ENCODE data around the gene ZNF653. TPM values are rescaled to one million over a fixed set of nuclear protein-coding genes. Genes with fewer than 3 reads are reported as not detected.
A peak's percentile ranks its signal among the peaks of the same experiment; 100 is the strongest.
"Not testable (repeated sequence)": the region's sequence is repeated elsewhere in the genome, so short reads cannot be mapped to it uniquely, and the experiment has no call there.

Gene ZNF653
- total RNA-seq, 3 donors from 2014 or later = 12.3 to 16.9 (median 13.9) TPM

DNA sequence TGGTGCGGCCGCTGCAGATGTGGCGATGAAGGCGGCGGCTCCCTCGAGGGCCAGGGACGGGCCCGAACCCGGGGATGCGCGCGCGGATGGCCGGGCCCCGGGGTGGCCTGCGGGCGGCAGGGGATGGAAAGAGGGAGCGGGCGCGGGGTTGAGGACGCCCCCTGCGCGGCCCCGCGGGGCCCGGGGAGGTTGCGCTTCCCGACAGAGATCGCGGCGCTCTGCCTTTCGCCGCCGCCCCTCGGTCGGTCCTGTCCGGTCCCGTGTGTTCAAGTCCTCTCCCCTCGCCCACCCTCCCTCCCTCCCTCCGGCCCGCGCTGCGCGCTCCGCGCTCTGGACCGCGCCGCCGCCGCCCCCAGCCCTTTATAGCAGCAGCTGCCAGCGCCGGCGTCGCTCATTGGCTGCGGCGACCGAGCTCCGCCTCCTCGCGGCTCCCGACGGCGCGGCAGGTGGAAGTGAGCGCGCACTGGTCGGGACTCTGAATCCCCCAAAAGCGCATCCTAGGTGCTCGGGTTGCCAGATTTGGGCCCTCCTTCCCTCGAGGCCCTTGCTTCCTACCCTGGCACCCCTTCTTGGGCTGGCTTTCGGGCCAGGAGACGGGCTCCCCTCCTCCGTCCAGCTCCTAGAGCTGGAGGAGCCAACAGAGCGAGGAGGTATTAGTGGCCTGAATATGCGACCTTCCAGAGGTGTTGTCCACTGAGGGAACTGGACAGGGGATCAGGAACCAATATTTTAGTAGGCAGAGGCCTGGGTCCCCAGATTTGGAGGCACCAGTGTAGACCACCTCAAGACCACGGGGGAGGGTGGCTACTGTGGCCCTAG is 24.7 kb downstream of the ZNF653 start, which contains the start of gene ELAVL3:
Gene ELAVL3, minus strand, starts transcription at position 332 of the 819 bp plus-strand sequence. CDS start 438 bp downstream, outside the sequence.
- DNase-seq = no peak
- no peak for ATAC-seq
- Mint-ChIP-seq H3K9me3 (no peaks in the 10 kb centered on the region), H3K4me3 (peak within 1 kb of the TSS; percentile 73), H3K27me3 (ENCODE audit: low read depth) (peaks cover 27% of the 10 kb centered on the region), H3K36me3 (ENCODE audit: insufficient read depth) (peaks cover 6% of the 10 kb centered on the region), H3K4me1 (ENCODE audit: low read depth) (peaks cover 17% of the 10 kb centered on the region)

DNA sequence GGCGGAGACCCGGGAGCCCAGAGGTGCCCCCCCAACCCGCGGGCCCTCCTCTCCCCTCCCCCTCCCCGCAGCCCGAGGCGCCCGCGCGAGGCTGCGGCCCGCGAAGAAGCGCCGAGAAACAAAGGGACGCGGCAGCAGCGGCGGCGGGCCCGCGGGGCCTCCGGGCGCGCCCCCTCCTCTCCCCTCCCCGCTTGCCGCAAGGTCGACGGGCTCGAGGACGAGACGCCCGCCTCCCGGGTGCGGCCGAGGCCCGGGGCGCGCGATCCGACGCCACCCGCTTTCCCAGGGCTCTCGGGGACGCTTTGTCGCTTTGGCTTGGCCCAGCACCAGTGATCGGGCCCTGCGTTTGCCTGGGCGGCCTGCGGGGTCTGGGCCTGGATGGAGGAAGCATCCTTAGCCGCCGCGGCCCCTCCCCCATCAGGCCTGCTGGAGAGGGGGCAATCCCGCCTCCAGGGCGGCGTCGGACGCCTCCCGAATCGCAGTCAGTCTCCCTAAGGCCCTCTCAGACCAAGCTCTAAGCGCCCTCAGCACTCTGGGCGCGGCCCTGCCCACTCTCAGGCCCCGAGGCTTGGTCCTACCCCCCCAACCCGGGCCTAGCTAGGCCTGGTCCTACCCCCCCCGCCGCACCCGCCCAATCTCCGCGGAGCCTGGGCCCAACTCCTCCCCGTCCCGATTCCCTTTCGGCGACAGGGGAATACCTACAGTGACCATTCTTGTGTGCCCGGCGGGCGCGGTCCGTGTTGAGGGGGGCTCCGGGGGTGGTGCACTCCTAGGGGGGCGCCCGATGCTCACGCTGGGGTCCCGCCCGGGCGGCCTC is 25.5 kb downstream of the ZNF653 start:
- DNase-seq (no peak), ATAC-seq (no peak)
- H3K27me3 Mint-ChIP-seq (ENCODE audit: low read depth) = peaks cover 27% of the 10 kb centered on the region
- H3K4me1 Mint-ChIP-seq (ENCODE audit: low read depth) = peaks cover 17% of the 10 kb centered on the region
- H3K36me3 Mint-ChIP-seq (ENCODE audit: insufficient read depth) = peaks cover 4% of the 10 kb centered on the region
- no peak overlapping the region for H3K4me3 Mint-ChIP-seq
- H3K9me3 Mint-ChIP-seq = no peaks in the 10 kb centered on the region

DNA sequence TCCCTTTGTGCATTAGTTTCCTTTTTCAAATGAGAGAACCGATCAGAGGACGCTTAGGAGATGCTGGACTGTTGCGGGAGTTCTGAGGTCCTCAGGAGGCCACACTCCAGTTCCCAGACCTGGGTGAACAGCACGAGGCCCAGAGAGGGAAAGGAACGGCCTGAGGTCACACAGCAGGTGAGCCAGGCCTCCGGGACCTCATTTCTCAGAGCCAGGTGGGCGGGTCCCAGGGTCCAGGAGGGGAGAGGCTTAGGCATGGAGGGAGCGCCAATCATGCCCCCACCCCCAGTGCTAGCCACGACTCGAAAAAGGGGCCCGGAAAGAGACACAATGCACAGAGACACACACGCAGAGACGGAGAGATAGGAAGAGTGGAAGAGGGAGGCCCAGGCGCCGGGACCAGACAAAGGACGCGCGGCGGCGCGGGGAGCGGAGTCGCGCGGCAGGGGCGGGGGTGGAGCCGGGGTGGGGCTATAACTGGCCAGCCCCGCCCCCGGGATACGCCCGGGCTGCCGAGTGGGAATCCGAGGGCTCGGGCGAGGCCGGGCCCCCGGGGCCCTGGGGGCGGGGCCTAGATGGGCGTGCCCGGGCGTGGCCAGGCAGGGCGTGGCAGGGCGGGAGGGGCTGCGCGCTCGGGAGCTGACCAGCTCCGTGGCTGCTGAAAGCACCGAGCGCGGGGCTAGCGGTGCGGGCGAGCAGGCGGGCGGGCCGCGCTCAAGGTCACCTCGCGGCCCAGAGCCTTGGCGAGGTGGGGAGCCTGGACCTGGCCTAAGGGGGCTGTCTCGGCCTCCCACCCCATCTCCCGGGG is 26.3 kb downstream of the ZNF653 start:
- ATAC-seq = no peak
- no peak for DNase-seq
- Mint-ChIP-seq H3K4me1 (ENCODE audit: low read depth) (peaks cover 17% of the 10 kb centered on the region), H3K4me3 (no peak overlapping the region), H3K9me3 (no peaks in the 10 kb centered on the region), H3K27me3 (ENCODE audit: low read depth) (peaks cover 27% of the 10 kb centered on the region), H3K36me3 (ENCODE audit: insufficient read depth) (peaks cover 4% of the 10 kb centered on the region)

DNA sequence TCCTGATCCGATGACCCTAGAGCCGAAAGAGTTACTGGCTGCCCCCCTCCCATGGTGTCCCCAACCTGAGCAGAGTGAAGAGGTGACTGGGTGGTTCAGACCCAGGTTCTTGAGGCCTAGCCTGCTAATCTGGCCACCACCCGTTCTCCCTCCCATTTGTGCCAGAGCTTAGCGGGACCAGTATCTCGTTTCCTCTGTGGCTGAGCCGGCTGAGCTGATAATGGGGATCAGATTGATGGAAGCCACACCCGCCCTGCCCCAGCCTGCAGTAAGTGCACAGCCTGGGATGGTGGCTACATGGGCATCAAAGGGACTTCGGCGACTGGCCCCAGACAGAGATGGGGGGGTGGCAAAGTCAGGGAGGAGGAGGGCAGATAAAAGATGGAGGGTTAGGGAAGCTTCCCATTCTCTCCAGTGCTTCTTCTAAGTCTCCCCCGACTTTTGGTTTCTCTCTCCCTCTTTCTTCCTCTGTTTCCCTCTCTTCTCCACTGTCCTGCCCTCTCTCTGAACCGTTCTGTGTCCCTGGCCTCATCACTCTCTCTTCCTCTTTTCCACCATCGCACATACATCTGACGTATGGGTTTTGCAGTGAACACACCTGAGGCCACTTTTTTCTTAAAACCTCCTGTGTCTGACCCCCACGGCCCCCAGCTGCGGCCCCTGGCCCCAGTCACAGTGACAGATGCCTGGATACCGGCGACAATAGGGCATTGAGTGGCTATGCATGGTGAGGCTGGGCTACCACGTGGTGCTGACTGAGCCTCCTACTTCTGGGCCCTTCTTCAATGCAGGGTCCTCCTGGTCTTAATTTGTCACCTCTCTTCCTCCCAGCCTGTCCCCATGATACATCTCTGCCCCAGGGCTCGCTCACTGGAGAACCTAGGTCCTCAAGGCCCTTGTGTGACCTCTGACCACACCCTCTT is 27.2 kb downstream of the ZNF653 start:
- Mint-ChIP-seq H3K27me3 (ENCODE audit: low read depth) (peaks cover 27% of the 10 kb centered on the region), H3K4me3 (no peak overlapping the region), H3K9me3 (no peaks in the 10 kb centered on the region), H3K4me1 (ENCODE audit: low read depth) (peaks cover 17% of the 10 kb centered on the region), H3K36me3 (ENCODE audit: insufficient read depth) (no peaks in the 10 kb centered on the region)
- ATAC-seq = no peak
- DNase-seq = no peak

DNA sequence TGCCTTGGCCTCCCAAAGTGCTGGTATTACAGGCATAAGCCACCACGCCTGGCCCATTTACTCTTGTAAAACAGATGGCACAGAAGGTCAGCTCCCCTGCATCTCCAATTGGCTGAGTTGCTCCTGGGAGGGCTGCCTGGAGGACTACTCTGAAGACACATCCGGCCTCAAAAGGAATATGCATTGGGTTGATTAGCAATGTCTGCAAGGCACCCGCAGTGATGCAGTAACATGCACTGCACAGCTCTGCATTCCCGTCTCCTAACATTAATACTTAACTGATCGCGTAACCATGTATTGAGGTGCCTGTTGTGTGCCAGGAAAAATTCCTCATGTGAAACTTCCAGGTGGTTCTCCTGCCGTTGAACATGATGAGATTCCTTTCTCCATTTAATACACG is 29.8 kb downstream of the ZNF653 start:
- Mint-ChIP-seq H3K36me3 (ENCODE audit: insufficient read depth) (no peaks in the 10 kb centered on the region), H3K27me3 (ENCODE audit: low read depth) (peaks cover 11% of the 10 kb centered on the region), H3K4me3 (no peak overlapping the region), H3K9me3 (no peaks in the 10 kb centered on the region), H3K4me1 (ENCODE audit: low read depth) (peaks cover 3% of the 10 kb centered on the region)
- DNase-seq = no peak
- ATAC-seq = no peak

DNA sequence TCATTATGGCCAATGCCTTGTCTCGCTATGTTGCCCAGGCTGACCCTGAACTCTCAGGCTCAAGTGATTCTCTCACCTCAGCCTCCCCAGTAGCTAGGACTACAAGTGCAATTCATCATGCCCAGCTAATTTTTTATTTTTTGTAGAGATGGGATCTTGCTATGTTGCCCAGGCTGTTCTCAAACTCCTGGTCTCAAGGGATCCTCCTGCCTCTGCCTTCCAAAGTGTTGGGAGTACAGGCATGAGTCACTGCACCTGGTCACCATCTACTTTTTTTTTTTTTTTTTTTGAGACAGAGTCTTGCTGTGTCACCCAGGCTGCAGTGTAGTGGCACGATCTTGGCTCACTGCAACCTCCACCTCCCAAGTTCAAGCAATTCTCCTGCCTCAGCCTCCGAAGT is 30.3 kb downstream of the ZNF653 start:
- H3K27me3 Mint-ChIP-seq (ENCODE audit: low read depth) = peaks cover 11% of the 10 kb centered on the region
- not testable (repeated sequence) for ATAC-seq; H3K36me3 Mint-ChIP-seq (ENCODE audit: insufficient read depth); DNase-seq; H3K4me3 Mint-ChIP-seq; H3K9me3 Mint-ChIP-seq; H3K4me1 Mint-ChIP-seq (ENCODE audit: low read depth)

DNA sequence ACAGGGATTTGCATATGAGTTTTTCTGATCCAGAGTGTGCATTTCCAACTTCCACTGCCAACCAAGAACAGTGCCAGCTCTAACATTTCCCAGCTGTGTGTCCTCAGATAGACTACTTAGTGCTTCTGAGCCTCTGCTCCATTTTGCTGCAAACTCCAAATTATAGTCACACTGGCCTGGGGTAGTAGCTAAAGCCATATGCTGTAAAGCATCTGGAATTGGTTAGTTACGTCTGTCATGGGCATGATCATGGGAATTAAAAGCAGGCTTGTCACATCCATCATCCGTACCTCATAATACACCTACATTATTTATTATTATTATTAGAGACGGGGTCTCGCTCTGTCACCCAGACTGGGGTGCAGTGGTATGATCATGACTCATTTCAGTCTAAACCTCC is 31.9 kb downstream of the ZNF653 start:
- Mint-ChIP-seq H3K9me3 (no peaks in the 10 kb centered on the region), H3K27me3 (ENCODE audit: low read depth) (peaks cover 5% of the 10 kb centered on the region), H3K4me3 (no peak overlapping the region), H3K36me3 (ENCODE audit: insufficient read depth) (no peaks in the 10 kb centered on the region), H3K4me1 (ENCODE audit: low read depth) (no peaks in the 10 kb centered on the region)
- no peak for ATAC-seq
- DNase-seq = no peak

DNA sequence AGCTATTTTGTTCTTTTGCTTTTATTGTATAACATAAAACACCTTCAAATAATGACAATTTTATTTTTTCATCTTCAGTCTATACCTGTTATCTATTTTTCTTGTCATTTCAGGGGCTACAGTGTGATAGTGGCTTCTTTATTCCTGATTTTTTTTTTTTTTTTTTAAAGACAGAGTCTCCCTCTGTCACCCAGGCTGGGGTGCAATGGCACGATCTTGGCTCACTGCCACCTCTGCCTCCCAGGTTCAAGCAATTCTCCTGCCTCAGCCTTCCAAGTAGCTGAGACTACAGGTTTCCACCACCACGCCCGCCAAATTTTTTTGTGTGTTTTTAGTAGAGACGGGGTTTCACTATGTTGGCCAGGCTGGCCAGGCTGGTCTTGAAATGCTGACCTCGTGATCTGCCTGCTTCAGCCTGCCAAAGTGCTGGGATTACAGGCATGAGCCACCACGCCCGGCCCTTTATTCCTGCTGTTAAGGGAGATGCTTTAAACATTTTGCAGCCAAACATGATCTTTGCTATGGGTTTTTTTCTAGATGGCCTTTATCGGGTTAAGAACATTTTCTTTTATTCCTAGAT is 37.3 kb downstream of the ZNF653 start:
- not testable (repeated sequence) for ATAC-seq; DNase-seq; H3K9me3 Mint-ChIP-seq; H3K36me3 Mint-ChIP-seq (ENCODE audit: insufficient read depth); H3K4me3 Mint-ChIP-seq; H3K27me3 Mint-ChIP-seq (ENCODE audit: low read depth); H3K4me1 Mint-ChIP-seq (ENCODE audit: low read depth)

DNA sequence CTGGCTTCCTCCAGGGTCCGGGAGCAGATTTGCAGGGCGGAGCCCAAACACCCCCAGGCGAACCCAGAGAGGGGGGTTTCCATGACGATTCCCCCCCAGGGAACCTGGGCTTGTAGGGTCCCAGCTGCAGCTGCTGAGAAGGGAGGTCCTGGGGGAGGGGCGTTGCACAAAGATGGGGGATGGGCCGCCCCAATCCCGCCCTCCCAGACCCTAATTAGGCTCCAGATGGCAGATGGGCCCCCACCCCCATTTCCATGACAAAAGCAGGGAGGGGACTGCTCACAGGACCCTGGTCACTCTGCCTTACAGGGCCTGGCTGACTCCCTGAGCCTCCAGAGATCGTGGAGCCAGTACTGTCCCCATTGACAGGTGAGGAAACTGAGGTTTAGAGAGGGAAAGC is 40.0 kb downstream of the ZNF653 start:
- Mint-ChIP-seq H3K36me3 (ENCODE audit: insufficient read depth) (no peaks in the 10 kb centered on the region), H3K4me1 (ENCODE audit: low read depth) (no peaks in the 10 kb centered on the region), H3K9me3 (no peaks in the 10 kb centered on the region), H3K4me3 (no peak overlapping the region), H3K27me3 (ENCODE audit: low read depth) (no peaks in the 10 kb centered on the region)
- ATAC-seq (no peak), DNase-seq (no peak)

DNA sequence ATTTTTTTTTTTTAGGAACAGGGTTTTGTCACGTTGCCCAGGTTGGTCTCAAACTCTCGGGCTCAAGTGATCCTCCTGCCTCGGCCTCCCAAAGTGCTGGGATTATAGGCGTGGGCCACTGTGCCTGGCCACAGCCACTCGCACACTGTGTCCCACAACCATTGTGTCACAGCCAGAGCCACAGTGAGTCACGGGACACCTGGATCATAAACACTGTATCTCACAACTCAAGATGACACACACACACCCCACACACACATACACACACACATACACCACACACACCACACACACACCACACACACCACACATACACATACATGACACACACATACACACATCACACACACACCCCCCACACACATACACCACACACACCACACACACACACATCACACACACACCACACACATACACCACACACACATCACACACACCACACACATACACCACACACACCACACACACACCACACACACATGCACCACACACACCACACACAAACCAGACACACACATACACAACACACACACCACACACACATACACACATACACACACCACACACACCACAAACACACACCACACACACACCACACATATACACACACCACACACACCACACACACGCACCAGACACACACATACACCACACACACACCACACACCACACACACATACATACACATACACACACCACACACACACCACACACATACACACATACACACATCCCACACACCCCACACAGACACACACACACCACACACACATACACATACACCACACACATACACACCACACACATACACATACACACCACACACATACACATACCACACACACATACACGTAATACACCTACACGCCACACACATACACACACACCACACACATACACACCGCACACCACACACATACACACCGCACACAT is 41.0 kb downstream of the ZNF653 start:
- no peak for DNase-seq
- Mint-ChIP-seq H3K4me3 (no peak overlapping the region), H3K9me3 (no peaks in the 10 kb centered on the region), H3K36me3 (ENCODE audit: insufficient read depth) (no peaks in the 10 kb centered on the region), H3K27me3 (ENCODE audit: low read depth) (peaks cover 4% of the 10 kb centered on the region), H3K4me1 (ENCODE audit: low read depth) (no peaks in the 10 kb centered on the region)
- no peak for ATAC-seq

DNA sequence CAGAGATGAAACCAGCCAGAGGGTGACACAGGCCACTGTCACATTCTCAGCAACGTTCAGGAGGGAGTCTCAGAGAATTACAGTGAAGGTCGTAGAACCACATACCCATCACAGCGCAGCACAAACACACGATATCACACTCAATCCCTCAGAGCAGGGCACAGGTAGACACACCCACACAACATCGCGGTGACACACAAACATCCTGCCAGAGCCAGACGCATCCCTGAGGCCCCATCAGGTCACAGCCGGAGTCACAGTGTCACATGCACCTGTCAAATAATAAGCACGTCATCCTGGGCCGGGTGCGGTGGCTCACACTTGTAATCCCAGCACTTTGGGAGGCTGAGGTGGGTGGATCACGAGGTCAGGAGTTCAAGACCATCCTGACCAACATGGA is 42.2 kb downstream of the ZNF653 start:
- ATAC-seq (peak in 1 of 2 donors; percentile 34), DNase-seq (no peak)
- H3K36me3 Mint-ChIP-seq (ENCODE audit: insufficient read depth) = no peaks in the 10 kb centered on the region
- no peaks in the 10 kb centered on the region for H3K4me1 Mint-ChIP-seq (ENCODE audit: low read depth)
- H3K27me3 Mint-ChIP-seq (ENCODE audit: low read depth) = peaks cover 4% of the 10 kb centered on the region
- H3K4me3 Mint-ChIP-seq = no peak overlapping the region
- H3K9me3 Mint-ChIP-seq = no peaks in the 10 kb centered on the region

DNA sequence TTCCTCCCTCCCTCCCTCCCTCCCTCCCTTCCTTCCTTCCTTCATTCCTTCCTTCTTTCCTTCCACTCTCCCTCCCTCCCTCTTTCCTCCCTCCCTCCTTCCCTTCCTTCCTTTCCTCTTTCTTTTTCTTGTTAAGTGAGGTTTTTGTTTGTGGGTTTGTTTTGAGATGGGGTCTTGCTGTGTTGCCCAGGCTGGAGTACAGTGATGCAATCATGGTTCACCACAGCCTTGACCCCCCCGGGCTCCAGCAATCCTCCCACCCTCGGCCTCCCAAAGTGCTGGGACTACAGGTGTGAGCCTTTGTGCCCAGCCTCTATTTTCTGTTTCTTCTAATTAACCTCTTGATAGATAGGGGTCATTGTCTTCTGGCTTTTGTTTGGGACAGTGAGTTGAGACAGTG is 44.2 kb downstream of the ZNF653 start:
- H3K9me3 Mint-ChIP-seq = no peaks in the 10 kb centered on the region
- H3K27me3 Mint-ChIP-seq (ENCODE audit: low read depth) = peaks cover 4% of the 10 kb centered on the region
- no peaks in the 10 kb centered on the region for H3K4me1 Mint-ChIP-seq (ENCODE audit: low read depth)
- no peaks in the 10 kb centered on the region for H3K36me3 Mint-ChIP-seq (ENCODE audit: insufficient read depth)
- no peak for ATAC-seq
- DNase-seq = no peak
- no peak overlapping the region for H3K4me3 Mint-ChIP-seq

All from activated T-cell treated with anti-CD3 and anti-CD28 coated beads, Interleukin-2, amount 50 U/mL, for 4 hours (primary cell).